Stimulated activated CD4-positive, alpha-beta T cell treated with anti-CD3 and anti-CD28 coated beads, Interleukin-15, amount 100 ng/mL, for 48 hours (primary cell): ENCODE data around the gene UBAC1.
A peak's percentile ranks its signal among the peaks of the same experiment; 100 is the strongest.
"Not testable (repeated sequence)": the region's sequence is repeated elsewhere in the genome, so short reads cannot be mapped to it uniquely, and the experiment has no call there.

Experiments
- DNase-seq, 2 donors: peaks; one replicate each; pipeline ENCODE4 v3.0.0-alpha.2; 2020; ENCODE audit warnings: low read depth in 2 of 2

Gene UBAC1

GRCh38 chr9:135901031-135901758, 60.0 kb downstream of the UBAC1 start:
- no peak for DNase-seq

- DNase-seq: no peak
Observed at GRCh38 chr9:135898634-135899407, 62.4 kb downstream of the UBAC1 start.

GRCh38 chr9:135896626-135897025, 64.5 kb downstream of the UBAC1 start:
- no peak for DNase-seq

- DNase-seq: no peak
Observed at GRCh38 chr9:135896205-135896604, 65.0 kb downstream of the UBAC1 start.

- no peak for DNase-seq
Observed at GRCh38 chr9:135895202-135895848, 65.8 kb downstream of the UBAC1 start.

GRCh38 chr9:135893104-135893503, 68.1 kb downstream of the UBAC1 start:
- no peak for DNase-seq

- not testable (repeated sequence) for DNase-seq
Observed at GRCh38 chr9:135892327-135892726, 68.8 kb downstream of the UBAC1 start.

- no peak for DNase-seq
Observed at GRCh38 chr9:135891027-135891631, 70.0 kb downstream of the UBAC1 start.

- no peak for DNase-seq
Observed at GRCh38 chr9:135890190-135891026, 70.8 kb downstream of the UBAC1 start.

- DNase-seq: no peak
Observed at GRCh38 chr9:135889564-135890189, 71.5 kb downstream of the UBAC1 start.

GRCh38 chr9:135888766-135889394, 72.3 kb downstream of the UBAC1 start:
- no peak for DNase-seq

GRCh38 chr9:135888126-135888765, 72.9 kb downstream of the UBAC1 start:
- no peak for DNase-seq

GRCh38 chr9:135887585-135888050, 73.6 kb downstream of the UBAC1 start:
- peak in 1 of 2 donors; percentile 44 for DNase-seq

- no peak for DNase-seq
Observed at GRCh38 chr9:135887021-135887507, 74.1 kb downstream of the UBAC1 start.

GRCh38 chr9:135886147-135886981, 74.8 kb downstream of the UBAC1 start:
- no peak for DNase-seq

GRCh38 chr9:135885100-135885853, 75.9 kb downstream of the UBAC1 start:
- DNase-seq: no peak

- no peak for DNase-seq
Observed at GRCh38 chr9:135884328-135885035, 76.7 kb downstream of the UBAC1 start.
